Stimulated activated CD8-positive, alpha-beta memory T cell treated with anti-CD3 and anti-CD28 coated beads, Interleukin-7, amount 100 ng/mL, for 4 hours (primary cell): ENCODE measurements around the gene LUC7L.
"Not testable (repeated sequence)": the region's sequence is repeated elsewhere in the genome, so short reads cannot be mapped to it uniquely, and the experiment has no call there.

Experiments used
- DNase-seq, 2 donors: peaks; one replicate each; pipeline ENCODE4 v3.0.0-alpha.2; 2020; ENCODE audit warnings: low read depth in 2 of 2

The LUC7L gene

DNA sequence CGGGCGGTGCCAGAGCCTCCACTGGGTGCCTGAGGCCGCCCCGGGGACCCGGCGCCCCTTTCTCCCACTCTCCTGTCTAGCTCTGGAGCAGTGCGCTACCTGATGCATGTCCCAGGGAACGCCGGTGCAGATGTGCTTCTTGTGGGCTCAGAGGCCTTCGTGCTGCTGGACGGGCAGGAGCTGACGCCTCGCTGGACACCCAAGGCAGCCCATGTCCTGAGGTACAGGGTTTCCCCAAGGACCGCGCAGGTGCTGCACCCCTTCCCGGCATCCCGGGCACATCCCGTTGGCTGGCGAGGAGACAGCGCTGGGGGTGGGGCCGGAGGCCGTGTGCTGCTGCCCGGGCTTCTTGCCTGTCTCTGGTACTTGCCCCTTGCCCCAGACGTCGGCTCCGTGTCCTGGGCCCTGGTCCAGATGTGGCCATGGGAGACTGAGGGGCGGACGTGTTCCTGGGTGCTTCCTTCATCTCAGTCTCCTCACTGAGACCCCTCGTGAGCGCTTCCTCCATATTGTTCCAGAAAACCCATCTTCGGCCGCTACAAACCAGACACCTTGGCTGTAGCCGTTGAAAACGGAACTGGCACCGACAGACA, 34.0 kb upstream of the LUC7L start:
- DNase-seq = no peak

DNA sequence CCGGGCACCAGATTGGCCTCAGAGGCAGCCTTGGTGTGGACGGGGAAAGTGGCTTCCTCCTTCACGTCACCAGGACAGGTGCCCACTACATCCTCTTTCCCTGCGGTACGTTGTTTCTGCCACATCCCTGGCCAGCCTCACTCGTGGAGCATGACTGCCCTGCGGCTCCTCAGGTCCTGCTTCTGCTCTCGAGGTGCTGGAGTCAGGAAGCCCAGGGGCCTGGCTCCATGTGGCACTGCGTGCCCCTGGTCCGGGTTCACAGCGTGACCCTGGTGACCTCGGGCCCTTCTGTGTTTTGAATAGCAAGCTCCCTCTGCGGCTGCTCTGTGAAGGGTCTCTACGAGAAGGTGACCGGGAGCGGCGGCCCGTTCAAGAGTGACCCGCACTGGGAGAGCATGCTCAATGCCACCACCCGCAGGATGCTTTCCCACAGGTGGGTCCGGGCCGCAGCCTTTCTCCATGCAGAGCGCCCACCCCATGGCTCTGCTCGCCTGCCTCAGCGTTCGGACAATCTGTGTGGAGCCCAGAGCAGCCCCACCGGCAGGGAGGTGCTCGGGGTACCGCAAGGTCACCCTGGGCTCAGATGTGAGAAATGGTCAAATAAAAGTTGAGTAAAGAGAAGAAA, 33.0 kb upstream of the LUC7L start:
- DNase-seq = no peak

DNA sequence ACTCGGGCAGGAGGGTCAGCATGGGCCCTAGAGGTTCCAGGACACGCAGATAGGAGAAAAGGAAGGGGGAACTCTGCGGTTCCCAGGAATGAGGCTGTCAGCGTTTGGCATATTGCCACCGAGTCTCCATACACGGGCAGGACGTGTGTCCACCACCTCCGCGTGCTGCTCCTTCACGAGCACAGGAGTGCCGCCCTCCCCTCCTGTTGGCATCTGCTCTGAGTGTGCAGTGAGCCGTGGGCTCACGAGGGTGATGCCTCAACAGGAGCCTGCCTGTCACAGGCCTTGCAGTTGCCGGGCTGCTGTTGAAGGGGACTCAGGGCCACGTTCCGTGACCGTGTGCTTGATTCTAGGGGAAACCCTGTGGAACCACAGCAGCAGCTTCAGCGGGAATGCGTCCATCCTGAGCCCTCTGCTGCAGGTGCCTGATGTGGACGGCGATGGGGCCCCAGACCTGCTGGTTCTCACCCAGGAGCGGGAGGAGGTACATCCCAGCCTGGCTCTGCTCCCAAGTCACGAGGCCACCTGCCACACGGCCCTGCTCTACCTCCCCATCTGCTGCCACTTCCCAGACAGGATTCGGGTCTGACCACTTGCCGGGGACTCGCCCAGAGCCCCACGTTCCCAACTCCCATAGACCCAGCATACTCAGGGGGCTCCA, 31.9 kb upstream of the LUC7L start:
- no peak for DNase-seq

DNA sequence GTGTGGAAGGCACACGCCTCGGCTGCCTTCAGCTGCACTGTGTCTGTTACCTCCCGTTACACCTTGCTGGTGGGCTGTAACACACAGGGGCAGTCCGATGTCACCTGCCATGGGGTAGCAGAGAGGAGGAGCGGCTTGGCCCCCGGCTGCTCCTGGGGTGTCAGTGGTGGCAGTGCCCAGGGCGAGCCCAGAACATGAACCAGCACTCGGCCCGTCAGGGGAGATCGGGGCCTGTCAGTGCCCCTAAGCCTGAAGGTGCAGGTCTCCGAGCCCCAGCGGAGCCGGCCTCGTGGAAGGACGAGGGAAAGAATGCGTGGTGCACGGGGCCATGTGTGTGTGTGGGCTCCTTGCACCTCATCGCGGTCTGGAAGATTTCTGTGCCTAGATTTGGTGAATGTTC, 31.1 kb upstream of the LUC7L start:
- DNase-seq = no peak

DNA sequence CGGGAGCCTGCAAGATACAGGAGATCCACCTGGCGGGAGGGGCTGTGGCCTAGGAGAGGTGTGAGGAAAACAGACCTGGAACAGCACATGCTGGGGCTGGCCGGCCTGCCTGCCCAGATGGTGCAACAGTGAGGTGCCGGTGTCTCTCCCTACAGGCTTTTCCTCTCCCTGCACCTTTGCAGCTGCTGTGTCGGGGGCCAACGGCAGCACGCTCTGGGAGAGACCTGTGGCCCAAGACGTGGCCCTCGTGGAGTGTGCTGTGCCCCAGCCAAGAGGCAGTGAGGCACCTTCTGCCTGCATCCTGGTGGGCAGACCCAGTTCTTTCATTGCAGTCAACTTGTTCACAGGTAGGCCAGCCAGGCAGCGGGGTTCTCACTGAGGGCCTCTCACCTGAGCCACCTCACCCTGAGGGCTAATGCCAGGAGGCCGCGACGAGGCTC, 30.6 kb upstream of the LUC7L start:
- DNase-seq = no peak

DNA sequence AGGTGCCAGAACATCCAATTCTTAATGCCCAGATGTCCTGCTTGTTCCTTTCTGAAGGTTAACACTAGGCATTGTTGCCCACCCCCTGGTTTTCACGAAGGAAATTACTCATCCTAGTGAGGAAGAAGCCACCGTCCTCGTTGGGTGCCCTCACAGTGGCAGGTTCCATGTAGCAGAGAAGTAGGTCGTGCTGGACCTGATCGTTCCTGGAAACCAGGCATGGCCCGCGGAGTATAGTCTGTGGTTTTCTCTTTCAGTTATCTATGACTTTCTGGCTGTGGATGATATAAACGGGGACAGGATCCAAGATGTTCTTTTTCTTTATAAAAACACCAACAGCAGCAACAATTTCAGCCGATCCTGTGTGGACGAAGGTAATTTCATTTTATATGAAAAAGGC, 30.0 kb upstream of the LUC7L start:
- no peak for DNase-seq

DNA sequence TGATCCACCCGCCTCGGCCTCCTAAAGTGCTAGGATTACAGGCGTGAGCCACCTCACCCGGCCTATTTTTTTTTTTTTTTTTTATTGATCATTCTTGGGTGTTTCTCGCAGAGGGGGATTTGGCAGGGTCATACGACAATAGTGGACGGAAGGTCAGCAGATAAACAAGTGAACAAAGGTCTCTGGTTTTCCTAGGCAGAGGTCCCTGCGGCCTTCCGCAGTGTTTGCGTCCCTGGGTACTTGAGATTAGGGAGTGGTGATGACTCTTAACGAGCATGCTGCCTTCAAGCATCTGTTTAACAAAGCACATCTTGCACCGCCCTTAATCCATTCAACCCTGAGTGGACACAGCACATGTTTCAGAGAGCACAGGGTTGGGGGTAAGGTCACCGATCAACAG, 28.8 kb upstream of the LUC7L start:
- not testable (repeated sequence) for DNase-seq

DNA sequence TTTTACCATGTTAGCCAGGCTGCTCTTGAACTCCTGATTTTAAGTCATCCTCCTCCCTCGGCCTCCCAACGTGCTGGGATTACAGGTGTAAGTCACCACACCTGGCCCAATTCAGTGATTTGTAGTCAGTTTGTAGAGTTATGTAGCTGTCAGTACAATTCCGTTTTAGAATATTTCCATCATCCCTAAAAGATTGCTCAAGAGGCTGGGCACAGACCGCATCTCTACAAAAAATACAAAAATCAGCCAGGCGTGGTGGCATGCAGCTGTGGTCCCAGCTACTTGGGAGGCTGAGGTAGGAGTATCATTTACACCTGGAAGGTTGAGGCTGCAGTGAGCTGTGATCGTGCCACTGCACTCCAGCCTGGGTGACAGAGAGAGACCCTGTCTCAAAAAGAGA, 25.9 kb upstream of the LUC7L start:
- DNase-seq = no peak

DNA sequence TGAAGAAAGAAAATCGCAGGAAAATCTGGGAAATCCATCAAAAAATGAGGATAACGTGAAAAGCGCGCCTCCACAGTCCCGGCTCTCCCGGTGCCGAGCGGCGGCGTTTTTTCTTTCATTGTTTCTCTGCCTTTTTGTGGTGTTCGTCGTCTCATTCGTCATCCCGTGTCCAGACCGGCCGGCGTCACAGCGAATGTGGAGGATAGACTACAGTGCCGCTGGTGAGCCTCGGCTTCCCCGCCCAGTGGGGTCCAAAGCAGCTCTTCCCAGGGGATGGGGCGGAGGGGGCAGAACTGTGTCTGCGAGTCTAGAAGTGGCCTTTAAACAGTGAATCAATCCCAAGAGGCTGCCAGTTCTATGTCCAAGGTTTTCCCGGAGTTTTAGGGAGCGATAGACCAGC, 25.2 kb upstream of the LUC7L start:
- DNase-seq = no peak

DNA sequence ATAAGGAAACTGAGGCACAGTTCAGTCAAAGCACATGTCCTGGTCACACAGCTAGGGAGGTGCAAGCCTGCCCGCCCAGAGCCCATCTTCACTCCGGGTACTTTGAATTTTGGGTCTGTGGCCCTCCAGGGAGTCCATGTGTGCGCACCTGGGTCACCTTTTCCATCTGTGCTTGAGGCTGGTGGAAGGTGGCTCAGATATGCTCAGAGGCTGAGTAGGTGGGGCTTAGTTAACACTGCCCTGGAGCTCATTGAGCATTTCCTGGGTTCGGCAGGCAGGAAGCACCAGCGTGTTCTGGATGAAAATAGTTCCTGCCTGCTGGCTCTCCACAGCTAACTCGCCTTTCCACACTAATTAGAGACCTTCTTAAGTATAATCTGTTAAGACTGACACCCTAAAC, 24.6 kb upstream of the LUC7L start:
- no peak for DNase-seq

DNA sequence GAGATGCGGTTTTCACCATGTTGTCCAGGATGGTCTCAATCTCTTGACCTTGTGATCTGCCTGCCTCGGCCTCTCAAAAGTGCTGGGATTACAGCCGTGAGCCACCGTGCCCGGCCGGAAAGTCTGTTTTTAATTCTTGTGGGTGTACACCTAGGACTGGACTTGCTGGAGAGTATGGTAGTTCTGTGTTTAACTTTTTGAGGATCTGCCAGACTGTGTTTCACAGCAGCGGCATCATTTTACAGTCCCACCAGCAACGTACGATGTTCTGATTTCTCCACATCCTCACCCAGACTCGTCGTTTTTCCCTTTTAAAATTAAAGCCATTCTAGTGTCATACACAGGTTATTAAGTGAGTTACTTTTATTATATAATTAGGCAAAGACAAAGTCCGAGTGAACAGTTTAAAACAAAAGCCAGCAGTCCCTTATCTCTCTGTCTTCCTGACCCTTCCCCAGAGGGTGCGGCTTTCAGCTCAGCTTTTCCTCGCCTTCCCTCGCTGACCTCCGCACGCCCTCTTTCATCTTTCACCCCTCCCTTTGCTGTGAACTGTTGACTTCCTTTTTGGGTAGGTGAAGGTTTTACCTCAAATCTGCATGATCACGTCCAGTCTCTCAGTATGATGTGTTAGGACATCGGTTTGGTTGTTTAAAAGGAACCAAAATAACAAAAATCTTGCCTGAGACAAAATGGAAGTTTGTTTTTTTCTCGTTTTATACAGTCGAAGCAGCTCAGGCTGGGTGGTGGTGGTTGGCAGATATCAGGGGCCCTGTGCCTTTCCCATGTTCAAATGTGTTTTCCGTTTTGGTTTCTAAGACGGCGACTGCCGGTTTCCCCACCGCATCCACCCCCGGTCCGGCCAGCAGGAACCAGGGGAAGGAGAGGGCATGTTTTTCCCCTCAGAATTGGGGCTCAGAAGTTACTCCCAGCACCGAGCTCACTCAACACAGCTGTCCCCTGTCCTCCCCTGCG, 23.4 kb upstream of the LUC7L start:
- DNase-seq = no peak

DNA sequence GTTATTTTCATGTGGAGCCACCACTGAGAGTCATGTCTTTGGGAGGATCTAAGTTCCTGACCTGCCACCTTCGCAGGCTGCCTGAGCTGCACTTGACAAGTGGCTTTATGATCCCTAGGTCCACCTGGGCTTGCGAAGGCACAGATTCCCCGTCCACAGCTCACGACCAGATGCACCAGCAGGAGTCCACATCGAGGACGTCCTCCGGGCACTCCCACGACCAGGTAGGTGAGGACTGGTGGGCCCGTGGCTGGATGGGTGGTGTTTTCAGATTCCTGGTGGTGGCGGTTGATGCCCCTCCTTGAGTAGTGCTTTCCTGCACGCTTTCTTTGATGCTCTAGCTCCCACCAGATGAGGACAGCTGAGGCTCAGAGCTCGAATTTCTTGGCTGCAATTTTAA, 20.2 kb upstream of the LUC7L start:
- no peak for DNase-seq

DNA sequence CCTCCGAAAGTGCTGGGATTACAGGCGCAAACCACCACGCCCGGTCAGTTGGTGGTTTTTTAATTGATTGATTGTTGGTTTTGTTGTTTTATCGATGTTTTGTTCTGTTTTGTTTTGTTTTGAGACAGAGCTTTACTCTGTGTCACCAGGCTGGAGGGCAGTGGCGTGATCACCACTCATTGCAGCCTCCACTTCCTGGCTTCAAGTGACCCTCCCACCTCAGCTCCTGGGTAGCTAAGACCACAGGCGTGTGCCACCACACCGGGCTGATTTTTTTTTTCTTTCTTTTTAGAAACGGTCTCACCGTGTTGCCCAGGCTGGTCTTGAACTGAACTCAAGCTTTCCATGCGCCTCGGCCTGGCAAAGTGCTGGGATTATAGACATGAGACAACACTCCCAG, 17.8 kb upstream of the LUC7L start:
- no peak for DNase-seq

DNA sequence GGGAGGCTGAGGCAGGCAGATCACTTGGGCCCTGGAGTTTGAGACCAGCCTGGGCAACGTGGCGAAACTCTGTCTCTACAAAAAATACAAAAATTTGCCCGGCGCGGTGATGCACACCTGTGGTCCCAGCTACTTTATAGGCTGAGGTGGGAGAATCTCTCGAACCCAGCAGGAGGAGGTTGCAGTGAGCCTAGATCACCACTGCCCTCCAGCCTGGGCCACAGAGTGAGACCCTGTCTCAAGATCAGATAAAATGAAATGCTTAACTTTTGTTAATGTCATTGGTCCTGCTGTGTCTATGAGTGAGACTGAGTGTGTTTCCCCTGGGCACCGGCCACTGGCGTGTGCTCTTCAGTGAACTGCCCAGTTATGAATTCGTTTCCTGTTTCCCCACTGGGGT, 15.9 kb upstream of the LUC7L start:
- DNase-seq = no peak

DNA sequence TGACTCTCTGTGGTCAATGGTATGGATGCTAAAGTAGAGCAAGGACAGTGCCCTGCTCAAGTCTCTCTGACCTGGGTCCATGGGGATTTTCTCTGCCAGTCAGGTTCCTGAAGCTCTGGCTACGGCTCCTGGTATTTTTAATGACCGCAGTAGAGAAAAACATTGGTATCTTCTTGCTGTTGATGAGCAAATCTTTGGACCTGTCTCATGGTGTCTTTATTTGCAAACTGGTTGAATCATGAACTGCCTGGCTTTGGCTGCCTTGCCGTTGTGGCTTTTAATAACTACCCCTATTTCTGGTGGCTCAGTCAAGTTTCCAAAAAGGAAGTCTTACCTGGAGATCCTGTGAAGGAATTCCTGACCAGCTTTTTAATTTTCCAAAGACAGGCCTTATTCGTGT, 14.1 kb upstream of the LUC7L start:
- no peak for DNase-seq

DNA sequence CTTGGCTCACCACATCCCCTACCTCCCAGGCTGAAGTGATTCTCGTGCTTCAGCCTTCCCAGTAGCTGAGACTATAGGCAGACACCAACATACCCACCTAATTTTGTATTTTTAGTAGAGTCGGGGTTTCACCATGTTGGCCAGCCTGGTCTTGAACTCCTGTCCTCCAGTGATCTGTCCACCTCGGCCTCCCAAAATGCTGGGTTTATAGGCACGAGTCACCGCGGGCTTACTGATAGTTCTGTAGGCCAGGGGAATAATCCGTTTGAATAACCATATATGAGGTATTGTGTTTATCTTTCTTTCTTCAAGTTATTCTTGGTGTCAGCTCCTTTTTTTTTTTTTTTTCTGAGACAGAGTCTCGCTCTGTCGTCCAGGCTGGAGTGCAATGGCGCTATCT, 13.0 kb upstream of the LUC7L start:
- no peak for DNase-seq

DNA sequence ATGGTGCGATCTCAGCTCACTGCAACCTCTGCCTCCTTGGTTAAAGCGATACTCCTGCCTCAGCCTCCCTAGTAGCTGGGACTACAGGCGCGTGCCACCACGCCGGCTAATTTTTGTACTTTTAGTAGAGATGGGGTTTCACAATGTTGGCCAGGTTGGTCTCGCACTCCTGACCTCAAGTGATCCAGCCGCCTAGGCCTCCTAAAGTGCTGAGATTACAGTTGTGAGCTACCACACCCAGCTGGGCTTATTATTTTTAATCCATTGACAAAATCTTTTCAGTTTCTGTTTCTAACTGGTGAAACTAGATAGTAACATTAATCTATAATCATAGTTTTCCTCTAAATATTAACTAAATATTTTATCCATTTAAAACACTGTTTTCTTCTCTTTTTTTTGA, 11.3 kb upstream of the LUC7L start:
- DNase-seq = no peak

DNA sequence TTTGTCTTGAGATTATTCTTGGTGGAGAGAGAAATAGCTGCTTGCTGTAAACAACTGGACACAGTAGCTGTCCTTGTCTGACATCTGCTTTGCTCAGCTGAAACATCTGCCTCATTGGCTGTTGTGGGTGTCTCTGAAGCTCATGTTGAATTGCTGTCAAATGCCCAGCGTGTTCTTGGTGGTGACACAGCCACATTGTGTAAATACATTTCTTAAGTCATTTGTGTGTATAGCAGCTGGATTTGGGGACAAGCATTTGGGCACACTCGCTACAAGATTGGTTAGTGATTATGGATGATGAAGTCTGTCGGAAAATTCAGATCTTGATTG, 10.7 kb upstream of the LUC7L start:
- no peak for DNase-seq

DNA sequence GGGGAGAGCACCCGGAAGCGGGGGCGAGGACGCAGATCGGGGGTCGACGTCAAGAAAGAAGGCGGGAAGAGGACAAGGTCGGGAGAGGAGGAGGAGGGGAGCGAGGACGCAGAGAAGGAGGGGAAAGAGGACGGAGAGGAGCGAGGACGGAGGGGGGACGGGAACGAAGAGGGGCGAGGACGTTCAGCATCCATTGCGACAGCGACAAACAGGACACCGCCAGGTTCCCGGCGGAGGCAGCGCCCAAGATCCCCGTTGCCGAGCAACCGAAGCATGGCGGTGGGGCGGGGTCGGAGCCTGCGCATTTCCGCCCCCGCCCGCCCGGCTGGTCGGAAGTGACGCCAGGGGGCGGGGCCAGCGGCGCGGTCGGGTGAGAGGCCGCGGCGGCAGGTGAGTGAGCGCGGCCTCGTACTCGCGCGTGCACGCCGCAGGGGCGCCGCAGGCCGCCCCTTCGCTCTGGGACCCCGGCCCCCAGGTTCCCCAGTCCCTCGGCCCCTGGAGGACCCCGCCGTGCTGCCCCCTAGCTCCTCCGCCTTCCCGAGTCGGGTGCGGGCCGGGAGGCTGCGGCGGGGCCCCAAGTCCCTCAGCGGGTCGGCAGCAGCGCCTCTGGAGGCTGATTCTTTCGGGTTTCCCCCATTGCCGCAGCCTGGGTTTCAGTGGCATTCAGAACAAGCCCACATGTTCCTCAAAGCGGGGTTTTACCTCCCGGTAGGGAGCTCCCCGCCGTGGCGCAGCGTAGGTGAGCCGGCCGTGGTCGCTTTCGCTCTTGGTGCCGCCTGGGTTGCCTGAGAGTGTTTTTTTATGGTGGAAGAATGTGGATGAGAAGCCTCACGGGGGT, 5.4 kb upstream of the LUC7L start, which contains the start of gene FAM234A:
FAM234A (plus strand) TSS at position 354 of the 838 bp plus-strand sequence. CDS start 19,593 bp downstream, outside the sequence.
- DNase-seq = peak; percentile 86 to 93

DNA sequence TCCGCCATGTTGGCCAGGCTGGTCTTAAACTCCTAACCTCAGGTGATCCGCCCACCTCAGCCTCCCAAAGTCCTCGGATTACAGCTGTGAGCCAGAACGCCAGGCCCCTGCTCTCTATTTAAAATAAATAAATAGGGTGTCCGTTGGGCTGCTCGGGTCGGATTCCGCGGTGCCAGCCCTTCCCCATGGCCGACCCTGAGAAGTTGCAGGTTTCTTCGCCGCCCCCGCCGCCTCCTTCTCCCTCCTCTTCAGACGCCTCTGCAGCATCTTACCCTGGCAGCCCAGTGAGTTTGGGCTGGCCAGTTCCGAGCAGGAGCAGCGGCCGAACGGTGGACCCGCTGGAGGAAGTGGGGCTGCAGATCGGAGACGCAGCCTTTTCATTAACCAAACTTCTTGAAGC, 1.7 kb upstream of the LUC7L start:
- DNase-seq = no peak

DNA sequence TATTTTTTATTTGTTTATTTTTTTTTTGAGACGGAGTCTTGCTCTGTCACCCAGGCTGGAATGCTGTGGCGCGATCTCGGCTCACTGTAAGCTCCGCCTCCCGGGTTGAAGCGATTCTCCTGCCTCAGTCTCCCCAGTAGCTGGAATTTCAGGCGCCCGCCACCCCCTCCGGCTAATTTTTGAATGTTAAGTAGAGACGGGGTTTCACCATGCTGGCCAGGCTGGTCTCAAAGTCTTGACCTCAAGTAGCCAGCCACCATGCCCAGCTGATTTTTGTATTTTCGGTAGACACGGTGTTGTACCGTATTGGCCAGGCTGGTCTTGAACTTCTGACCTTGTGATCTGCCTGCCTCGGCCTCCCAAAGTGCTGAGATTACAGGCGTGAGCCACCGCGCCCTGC, 1.1 kb upstream of the LUC7L start:
- not testable (repeated sequence) for DNase-seq
